ENCODE measurements around the gene AGRN. TPM values are rescaled to one million over a fixed set of nuclear protein-coding genes. Genes with fewer than 3 reads are reported as not detected.

AGRN gene
- total RNA-seq, 1 donor from 2014 or later = 479 TPM

DNA sequence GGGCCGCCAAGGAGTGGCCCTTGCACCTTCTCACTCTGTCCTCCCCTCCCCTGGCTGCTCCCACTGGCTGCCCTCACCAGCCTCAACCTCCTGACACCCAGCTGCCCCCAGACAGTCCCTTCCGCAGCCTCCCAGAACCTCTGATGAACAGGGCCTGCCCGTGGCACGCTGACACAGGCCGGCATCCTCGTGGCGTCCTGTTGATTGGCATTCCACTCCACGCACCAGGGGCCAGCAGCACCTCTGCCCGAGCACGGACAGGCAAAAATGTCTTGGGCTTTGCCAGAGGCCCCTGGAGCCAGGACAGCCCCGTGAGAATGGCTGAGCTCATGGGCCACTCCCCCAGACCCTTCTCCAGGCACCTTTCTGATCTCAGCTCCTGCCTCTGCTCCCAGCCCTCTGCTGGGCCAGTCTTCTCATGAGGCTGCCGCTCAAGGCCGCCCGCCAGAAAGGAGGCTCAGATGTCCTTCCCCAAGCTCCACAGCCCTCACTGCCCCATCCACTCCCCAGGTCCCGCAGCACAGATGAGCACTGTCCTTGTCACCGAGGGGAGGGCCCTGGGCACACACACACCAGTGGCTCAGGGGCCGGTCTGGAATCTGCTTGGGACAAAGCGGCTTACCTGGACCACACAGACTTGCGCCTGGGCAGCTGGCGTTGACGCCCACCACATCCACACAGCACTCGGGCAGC lies 70.0 kb downstream of the AGRN start:
- no peak for TF ChIP-seq CTCF (IDR thresholded peaks at IDR 0.05; ENCODE audit: insufficient read depth, low read length, poor library complexity, severe bottlenecking)
- H3K27me3 ChIP-seq (ENCODE audit: control insufficient read depth, insufficient read depth, low read length) = no peaks in the 10 kb centered on the region
- no peak overlapping the region for H3K4me3 ChIP-seq (ENCODE audit: low read depth, low read length)
- no peak for DNase-seq (ENCODE audit: low read depth)
- H3K36me3 ChIP-seq (ENCODE audit: control insufficient read depth, insufficient read depth, low read length) = no peaks in the 10 kb centered on the region

GRCh38 chr1:1090424-1091343 lies 70.8 kb downstream of the AGRN start:
- TF ChIP-seq CTCF (IDR thresholded peaks at IDR 0.05; ENCODE audit: insufficient read depth, low read length, poor library complexity, severe bottlenecking) = no peak
- no peaks in the 10 kb centered on the region for H3K27me3 ChIP-seq (ENCODE audit: control insufficient read depth, insufficient read depth, low read length)
- DNase-seq (ENCODE audit: low read depth) = no peak
- no peak overlapping the region for H3K4me3 ChIP-seq (ENCODE audit: low read depth, low read length)
- no peaks in the 10 kb centered on the region for H3K36me3 ChIP-seq (ENCODE audit: control insufficient read depth, insufficient read depth, low read length)

DNA sequence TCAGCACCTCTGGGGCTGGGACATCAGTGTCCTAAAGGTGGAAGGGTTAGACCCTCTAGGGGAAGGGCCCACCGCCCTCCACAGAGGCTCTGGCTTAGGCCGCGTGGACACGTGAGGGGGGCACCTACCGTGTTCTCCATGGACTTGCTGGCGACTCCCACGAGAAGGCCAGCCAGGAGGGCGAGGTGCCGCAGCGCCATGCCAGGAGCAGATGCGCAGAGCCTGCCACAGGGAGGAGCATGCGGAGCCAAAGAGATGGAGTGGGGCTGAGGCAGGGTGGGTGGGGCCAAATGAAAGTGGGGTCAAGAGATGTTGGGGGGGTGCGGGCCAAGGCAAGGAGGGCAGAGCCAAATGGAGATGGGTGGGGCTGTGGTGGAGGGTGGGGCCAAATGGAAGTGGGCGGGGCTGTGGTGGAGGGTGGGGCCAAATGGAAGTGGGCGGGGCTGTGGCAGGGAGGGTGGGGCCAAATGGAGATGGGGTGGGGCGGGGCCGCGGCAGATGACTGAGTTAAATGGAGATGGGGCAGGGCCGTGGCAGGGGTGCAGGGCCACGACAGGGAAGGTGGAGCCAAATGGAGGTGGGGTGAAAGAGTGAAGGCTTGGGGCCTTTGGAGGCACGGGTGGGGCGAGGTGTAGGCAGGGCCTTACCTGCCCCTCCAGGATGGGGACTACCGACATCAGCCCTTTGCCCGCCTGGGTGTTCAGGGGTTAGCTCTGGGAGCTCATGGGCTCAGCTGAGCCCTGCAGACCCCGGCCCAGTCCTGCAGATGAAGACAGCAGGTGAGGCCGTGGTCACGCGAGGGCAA lies 71.6 kb downstream of the AGRN start:
- TF ChIP-seq CTCF (IDR thresholded peaks at IDR 0.05; ENCODE audit: insufficient read depth, low read length, poor library complexity, severe bottlenecking) = no peak

GRCh38 chr1:1092149-1092855 lies 72.4 kb downstream of the AGRN start:
- H3K4me3 ChIP-seq (ENCODE audit: low read depth, low read length) = no peak overlapping the region
- H3K27me3 ChIP-seq (ENCODE audit: control insufficient read depth, insufficient read depth, low read length) = no peaks in the 10 kb centered on the region
- no peak for TF ChIP-seq CTCF (IDR thresholded peaks at IDR 0.05; ENCODE audit: insufficient read depth, low read length, poor library complexity, severe bottlenecking)
- DNase-seq (ENCODE audit: low read depth) = no peak
- no peaks in the 10 kb centered on the region for H3K36me3 ChIP-seq (ENCODE audit: control insufficient read depth, insufficient read depth, low read length)

More for the DNA sequence above, 71.6 kb downstream of the AGRN start:
- Histone ChIP-seq H3K27me3 (ENCODE audit: control insufficient read depth, insufficient read depth, low read length) (no peaks in the 10 kb centered on the region), H3K36me3 (ENCODE audit: control insufficient read depth, insufficient read depth, low read length) (no peaks in the 10 kb centered on the region), H3K4me3 (ENCODE audit: low read depth, low read length) (no peak overlapping the region)
- no peak for DNase-seq (ENCODE audit: low read depth)

DNA sequence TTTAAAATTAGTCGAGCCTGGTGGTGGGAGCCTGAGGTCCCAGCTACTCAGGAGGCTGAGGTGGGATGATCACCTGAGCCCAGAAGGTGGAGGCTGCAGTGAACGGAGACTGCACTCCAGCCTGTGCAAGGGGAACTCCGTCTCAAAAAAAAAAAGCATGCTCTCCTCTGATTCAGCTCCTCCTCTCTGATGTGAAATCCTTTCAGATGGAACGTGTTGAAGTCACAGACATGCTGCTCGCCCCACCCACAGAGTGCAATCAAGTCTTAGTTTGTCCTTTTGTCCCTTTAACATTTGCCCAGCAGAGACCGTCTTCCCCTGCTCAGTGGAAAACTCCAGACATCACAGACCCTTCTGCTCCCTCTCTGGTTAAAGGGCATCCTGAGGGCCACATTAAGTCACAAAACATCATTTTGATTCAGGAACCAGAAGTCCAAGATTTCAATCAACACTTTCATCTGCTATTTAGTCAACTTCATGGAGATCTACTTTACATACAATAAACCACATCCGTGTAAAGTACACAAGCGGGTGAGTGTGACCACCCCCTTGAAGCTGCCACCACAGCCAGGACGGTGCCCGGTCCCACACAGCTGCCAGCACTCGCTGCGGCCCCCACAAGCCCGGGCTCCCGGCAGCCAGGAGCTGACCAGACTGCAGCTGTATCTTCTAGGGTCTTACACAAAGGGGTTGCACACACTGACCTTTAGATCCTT lies 73.1 kb downstream of the AGRN start:
- TF ChIP-seq CTCF (IDR thresholded peaks at IDR 0.05; ENCODE audit: insufficient read depth, low read length, poor library complexity, severe bottlenecking) = no peak
- Histone ChIP-seq H3K27me3 (ENCODE audit: control insufficient read depth, insufficient read depth, low read length) (no peaks in the 10 kb centered on the region), H3K36me3 (ENCODE audit: control insufficient read depth, insufficient read depth, low read length) (no peaks in the 10 kb centered on the region), H3K4me3 (ENCODE audit: low read depth, low read length) (no peak overlapping the region)
- DNase-seq (ENCODE audit: low read depth) = no peak

Data from kidney epithelial cell (primary cell).